Lower lobe of right lung (tissue), 2 donors: ENCODE measurements around the gene RTN4. TPM values are rescaled to one million over a fixed set of nuclear protein-coding genes. Genes with fewer than 3 reads are reported as not detected.
A peak's percentile ranks its signal among the peaks of the same experiment; 100 is the strongest.
"Not testable (repeated sequence)": the region's sequence is repeated elsewhere in the genome, so short reads cannot be mapped to it uniquely, and the experiment has no call there.

Experiments used
- ATAC-seq, 2 donors: fragments of 200-7000 bp; cut with Tn5 transposase; one replicate each; pipeline ENCODE4 v1.9.1; 2020 to 2022; ENCODE audit warnings: mild to moderate bottlenecking in 2 of 2, moderate library complexity in 2 of 2
- DNase-seq: peaks from one replicate; pipeline ENCODE4 v3.0.0-alpha.2; 2020
- H3K27ac ChIP-seq: fragments of 200-600 bp; one replicate; pipeline ENCODE4 v1.8.0; 2022
- H3K27me3 ChIP-seq: fragments of 200-600 bp; one replicate; pipeline ENCODE4 v1.8.0; 2022; ENCODE audit warnings: low read depth
- H3K36me3 ChIP-seq: fragments of 200-600 bp; one replicate; pipeline ENCODE4 v1.8.0; 2022; ENCODE audit warnings: mild to moderate bottlenecking
- H3K4me1 ChIP-seq: fragments of 200-600 bp; one replicate; pipeline ENCODE4 v1.8.0; 2022
- H3K4me3 ChIP-seq: fragments of 200-600 bp; one replicate; pipeline ENCODE4 v1.8.0; 2022; ENCODE audit warnings: mild to moderate bottlenecking
- H3K9me3 ChIP-seq: fragments of 200-600 bp; one replicate; pipeline ENCODE4 v1.8.0; 2022
- CTCF ChIP-seq: fragments of 200-600 bp; IDR thresholded peaks from one replicate; pipeline ENCODE4 v1.8.0; 2022; ENCODE audit warnings: antibody characterized with exemption, mild to moderate bottlenecking
- intact Hi-C: fragments of 100-400 bp; cut with DNase I; formaldehyde crosslinking; loops from one replicate; pipeline ENCODE4 v1.11.0; 2022
- total RNA-seq: library from RNA; stranded (reverse); fragmentation: NEBNext Ultra II Directional; extraction: Animal tissue kit (Norgen Biotek cat#: 25700); gene quantifications from one replicate; pipeline ENCODE4 v1.2.1, GENCODE V29; 2021
- donor health status: DM: no; HTN: yes; CAD: no; lungs with severe emphysema.

RTN4 gene
- total RNA-seq, 1 donor from 2014 or later: 317 TPM

- no peak for ATAC-seq
Observed at GRCh38 chr2:55093381-55093780, 43.1 kb upstream of the RTN4 start.

GRCh38 chr2:55092439-55092838, 42.2 kb upstream of the RTN4 start:
- no peaks in the 10 kb centered on the region for H3K36me3 ChIP-seq
- H3K4me1 ChIP-seq: peaks cover 19% of the 10 kb centered on the region
- H3K4me3 ChIP-seq: no peak overlapping the region
- H3K27ac ChIP-seq: no peak overlapping the region
- peak; percentile 66 to 67 for ATAC-seq
- TF ChIP-seq CTCF: no peak
- no peaks in the 10 kb centered on the region for H3K27me3 ChIP-seq
- no peaks in the 10 kb centered on the region for H3K9me3 ChIP-seq
- intact Hi-C loops: no loop called here
- no peak for DNase-seq

More at GRCh38 chr2:55093381-55093780, 43.1 kb upstream of the RTN4 start:
- no peak for TF ChIP-seq CTCF
- Histone ChIP-seq H3K27me3 (no peaks in the 10 kb centered on the region), H3K4me1 (peaks cover 27% of the 10 kb centered on the region), H3K27ac (no peak overlapping the region), H3K4me3 (no peak overlapping the region), H3K9me3 (no peaks in the 10 kb centered on the region), H3K36me3 (no peaks in the 10 kb centered on the region)
- intact Hi-C loops: no loop called here
- no peak for DNase-seq

- H3K27ac ChIP-seq, intact Hi-C loops, ATAC-seq, H3K36me3 ChIP-seq, H3K4me3 ChIP-seq, DNase-seq, H3K27me3 ChIP-seq, H3K9me3 ChIP-seq: not testable (repeated sequence)
- peaks cover 11% of the 10 kb centered on the region for H3K4me1 ChIP-seq
Observed at GRCh38 chr2:55091681-55092080, 41.4 kb upstream of the RTN4 start.

GRCh38 chr2:55090702-55091101, 40.5 kb upstream of the RTN4 start:
- Histone ChIP-seq H3K27ac (no peak overlapping the region), H3K4me3 (no peak overlapping the region), H3K4me1 (peaks cover 6% of the 10 kb centered on the region), H3K27me3 (no peaks in the 10 kb centered on the region), H3K9me3 (no peaks in the 10 kb centered on the region), H3K36me3 (no peaks in the 10 kb centered on the region)
- ATAC-seq: no peak
- intact Hi-C loops: no loop called here
- no peak for TF ChIP-seq CTCF
- no peak for DNase-seq

- H3K27me3 ChIP-seq: no peaks in the 10 kb centered on the region
- TF ChIP-seq CTCF: no peak
Observed at GRCh38 chr2:55089726-55090125, 39.5 kb upstream of the RTN4 start.

GRCh38 chr2:55088400-55088799, 38.1 kb upstream of the RTN4 start:
- intact Hi-C loops: no loop called here
- H3K9me3 ChIP-seq: no peaks in the 10 kb centered on the region
- H3K27me3 ChIP-seq: no peaks in the 10 kb centered on the region
- TF ChIP-seq CTCF: no peak
- ATAC-seq (no peak), DNase-seq (no peak)
- peaks cover 1% of the 10 kb centered on the region for H3K4me1 ChIP-seq
- H3K4me3 ChIP-seq: no peak overlapping the region
- H3K27ac ChIP-seq: no peak overlapping the region
- H3K36me3 ChIP-seq: no peaks in the 10 kb centered on the region

More at GRCh38 chr2:55089726-55090125, 39.5 kb upstream of the RTN4 start:
- H3K9me3 ChIP-seq: no peaks in the 10 kb centered on the region
- intact Hi-C loops: no loop called here
- H3K4me1 ChIP-seq: peaks cover 6% of the 10 kb centered on the region
- ATAC-seq (no peak), DNase-seq (no peak)
- no peak overlapping the region for H3K27ac ChIP-seq
- H3K4me3 ChIP-seq: no peak overlapping the region
- H3K36me3 ChIP-seq: no peaks in the 10 kb centered on the region
